GM23248 (cell line): ENCODE measurements around the gene NPY5R. TPM values are rescaled to one million over a fixed set of nuclear protein-coding genes. Genes with fewer than 3 reads are reported as not detected.

Source experiments
- DNase-seq: peaks from one replicate; pipeline ENCODE4 v3.0.0-alpha.2; 2015
- H2AFZ ChIP-seq: fragments of 200-600 bp; sonication (generic); 2 replicates; pipeline ENCODE4 v1.6.1; 2016; ENCODE audit warnings: antibody characterized with exemption
- H3F3A ChIP-seq: fragments of 200-600 bp; sonication (generic); 2 replicates; pipeline ENCODE4 v1.6.1; 2016; ENCODE audit warnings: mild to moderate bottlenecking, antibody characterized with exemption, mixed run types; ENCODE audit not compliant: insufficient read depth
- H3K27ac ChIP-seq: fragments of 200-600 bp; sonication (generic); 2 replicates; pipeline ENCODE4 v1.5.1; 2016; ENCODE audit warnings: mild to moderate bottlenecking
- H3K27me3 ChIP-seq: fragments of 200-600 bp; sonication (generic); replicated peaks from 2 replicates; pipeline ENCODE4 v1.6.1; 2016; ENCODE audit warnings: mild to moderate bottlenecking; ENCODE audit not compliant: insufficient read depth
- H3K36me3 ChIP-seq: fragments of 200-600 bp; sonication (generic); 2 replicates; pipeline ENCODE4 v1.6.1; 2016; ENCODE audit warnings: low read depth, mild to moderate bottlenecking
- H3K4me1 ChIP-seq: fragments of 200-600 bp; sonication (generic); 2 replicates; pipeline ENCODE4 v1.6.1; 2016; ENCODE audit warnings: mild to moderate bottlenecking; ENCODE audit not compliant: insufficient read depth
- H3K4me2 ChIP-seq: fragments of 200-600 bp; sonication (generic); one replicate; pipeline ENCODE4 v1.6.1; 2016; ENCODE audit warnings: mild to moderate bottlenecking; ENCODE audit not compliant: unreplicated experiment
- H3K4me3 ChIP-seq: fragments of 200-600 bp; sonication (generic); 2 replicates; pipeline ENCODE4 v1.5.1; 2016; ENCODE audit warnings: mild to moderate bottlenecking
- H3K79me2 ChIP-seq: fragments of 200-600 bp; sonication (generic); 2 replicates; pipeline ENCODE4 v1.6.1; 2016; ENCODE audit warnings: mild to moderate bottlenecking; ENCODE audit not compliant: insufficient read depth
- H3K9ac ChIP-seq: fragments of 200-600 bp; sonication (generic); 2 replicates; pipeline ENCODE4 v1.6.1; 2016; ENCODE audit warnings: mild to moderate bottlenecking
- H3K9me2 ChIP-seq: fragments of 200-600 bp; sonication (generic); 2 replicates; pipeline ENCODE4 v1.6.1; 2016; ENCODE audit warnings: mixed run types, mild to moderate bottlenecking, moderate library complexity; ENCODE audit not compliant: insufficient read depth
- H3K9me3 ChIP-seq: fragments of 200-600 bp; sonication (generic); one replicate; pipeline ENCODE4 v1.6.1; 2017; ENCODE audit warnings: low read depth
- H4K20me1 ChIP-seq: fragments of 200-600 bp; sonication (generic); 2 replicates; pipeline ENCODE4 v1.6.0; 2016; ENCODE audit not compliant: insufficient read depth
- EZH2 ChIP-seq: fragments of 200-600 bp; sonication (generic); IDR thresholded peaks from 2 replicates; pipeline ENCODE4 v1.6.1; 2018; ENCODE audit warnings: antibody characterized with exemption, mild to moderate bottlenecking; ENCODE audit not compliant: insufficient read depth, poor library complexity, severe bottlenecking
- EZH2phosphoT487 ChIP-seq: fragments of 200-600 bp; sonication (generic); IDR thresholded peaks from 2 replicates; pipeline ENCODE4 v1.6.1; 2018; ENCODE audit warnings: antibody characterized with exemption, moderate library complexity, mild to moderate bottlenecking, low read depth; ENCODE audit not compliant: insufficient read depth
- WGBS, 2 experiments: methylation state at CpG; one replicate each; pipeline ENCODE4 v1.1.6; 2015 to 2017; ENCODE audit warnings: low lambda C conversion rate in 2 of 2, low coverage in 1 of 2; ENCODE audit errors: missing lambda C conversion rate in 2 of 2; 5-methylcytosine and 5-hydroxymethylcytosine counted together
- in situ Hi-C: fragments of 300-500 bp; cut with MboI; formaldehyde crosslinking; loops from 2 replicates; pipeline ENCODE4 v1.15.0; 2020
- polyA plus RNA-seq: library from polyadenylated mRNA; unstranded; fragments of >200 nt; fragmentation: Nextera tagmentation; extraction: Ambion mirVana; gene quantifications from 2 replicates; pipeline ENCODE4 v1.2.1, GENCODE V29; 2016
- total RNA-seq: library from RNA; depleted of rRNA; stranded (reverse); fragments of >200 nt; shearing (Covaris generic); gene quantifications from 2 replicates; pipeline ENCODE4 v1.2.3, GENCODE V29; 2014

Gene NPY5R
- total and polyA plus RNA-seq, 2 experiments from 2014 or later = not detected

GRCh38 chr4:163309466-163309865 lies 34.2 kb upstream of the NPY5R start:
- Histone ChIP-seq H3K27ac (no peak overlapping the region), H3K4me1 (no peaks in the 10 kb centered on the region), H3K9me2 (no peaks in the 10 kb centered on the region)

GRCh38 chr4:163317110-163317509 lies 26.6 kb upstream of the NPY5R start:
- in situ Hi-C loops = no loop called here

More at GRCh38 chr4:163309466-163309865, 34.2 kb upstream of the NPY5R start:
- no peak for TF ChIP-seq EZH2
- TF ChIP-seq EZH2phosphoT487 = no peak
- no peak for DNase-seq
- Histone ChIP-seq H3K27me3 (no peaks in the 10 kb centered on the region), H3K79me2 (no peaks in the 10 kb centered on the region), H3K9me3 (no peaks in the 10 kb centered on the region), H3F3A (no peaks in the 10 kb centered on the region), H3K36me3 (no peaks in the 10 kb centered on the region), H3K4me3 (no peak overlapping the region), H3K9ac (no peak overlapping the region), H4K20me1 (no peaks in the 10 kb centered on the region), H2AFZ (no peak overlapping the region), H3K4me2 (no peak overlapping the region)
- in situ Hi-C loops = no loop called here
- WGBS, 2 experiments = 0% methylated on average over 1 of the region's 1 CpG

GRCh38 chr4:163330916-163331628 lies 12.6 kb upstream of the NPY5R start:
- H4K20me1 ChIP-seq = no peaks in the 10 kb centered on the region
- H3K9me2 ChIP-seq = no peaks in the 10 kb centered on the region
- H3K4me2 ChIP-seq = peak overlapping the region; percentile 88
- H3K79me2 ChIP-seq = no peaks in the 10 kb centered on the region
- no peak for DNase-seq
- H3K4me3 ChIP-seq = no peak overlapping the region
- H3K9ac ChIP-seq = no peak overlapping the region
- H3K4me1 ChIP-seq = no peaks in the 10 kb centered on the region
- 18 to 22% methylated on average over 16 of the region's 16 CpGs for WGBS, 2 experiments
- H3K27me3 ChIP-seq = peaks cover 38% of the 10 kb centered on the region
- no peak overlapping the region for H3K27ac ChIP-seq
- no peaks in the 10 kb centered on the region for H3F3A ChIP-seq
- no peaks in the 10 kb centered on the region for H3K36me3 ChIP-seq
- TF ChIP-seq EZH2phosphoT487 (no peak), EZH2 (no peak)
- peak overlapping the region; percentile 94; the same call in 1 of the 2 replicates for H2AFZ ChIP-seq
- in situ Hi-C loops = no loop called here
- no peaks in the 10 kb centered on the region for H3K9me3 ChIP-seq

More at GRCh38 chr4:163317110-163317509, 26.6 kb upstream of the NPY5R start:
- Histone ChIP-seq H3K27me3 (no peaks in the 10 kb centered on the region), H3K9me3 (no peaks in the 10 kb centered on the region), H3K79me2 (no peaks in the 10 kb centered on the region), H3K4me2 (no peak overlapping the region), H3K9ac (no peak overlapping the region), H2AFZ (no peak overlapping the region), H3K36me3 (no peaks in the 10 kb centered on the region), H4K20me1 (no peaks in the 10 kb centered on the region), H3K27ac (no peak overlapping the region), H3K4me3 (no peak overlapping the region), H3F3A (no peaks in the 10 kb centered on the region), H3K4me1 (no peaks in the 10 kb centered on the region), H3K9me2 (no peaks in the 10 kb centered on the region)
- DNase-seq = no peak
- TF ChIP-seq EZH2 (no peak), EZH2phosphoT487 (no peak)
- 0% methylated on average over 1 of the region's 1 CpG for WGBS, 2 experiments

- H3K4me1 ChIP-seq = no peaks in the 10 kb centered on the region
- H3K4me3 ChIP-seq = peak overlapping the region; percentile 81
- H3K9me3 ChIP-seq = no peaks in the 10 kb centered on the region
- no peaks in the 10 kb centered on the region for H4K20me1 ChIP-seq
- no peaks in the 10 kb centered on the region for H3K79me2 ChIP-seq
- peak overlapping the region; percentile 88 for H3K4me2 ChIP-seq
- H3F3A ChIP-seq = no peaks in the 10 kb centered on the region
- peaks cover 38% of the 10 kb centered on the region for H3K27me3 ChIP-seq
- 6 to 7% methylated on average over 52 to 58 of the region's 58 CpGs for WGBS, 2 experiments
- peak overlapping the region; percentile 94 for H2AFZ ChIP-seq
- no peaks in the 10 kb centered on the region for H3K9me2 ChIP-seq
- no peak overlapping the region for H3K9ac ChIP-seq
- H3K36me3 ChIP-seq = no peaks in the 10 kb centered on the region
- no peak overlapping the region for H3K27ac ChIP-seq
- TF ChIP-seq EZH2phosphoT487 = no peak
- TF ChIP-seq EZH2 = peak; percentile 63
- peak; percentile 41 for DNase-seq
- in situ Hi-C loops = no loop called here
These were observed 11.9 kb upstream of the NPY5R start for GRCh38 chr4:163331629-163332376.
